GM19455 (cell line): ENCODE data around the gene ISG20.
"Not testable (repeated sequence)": the region's sequence is repeated elsewhere in the genome, so short reads cannot be mapped to it uniquely, and the experiment has no call there.

Source experiments
- ATAC-seq: cut with Tn5 transposase; IDR thresholded peaks from one replicate; pipeline ENCODE4 v1.9.1; 2021; ENCODE audit not compliant: unreplicated experiment

The ISG20 gene

DNA sequence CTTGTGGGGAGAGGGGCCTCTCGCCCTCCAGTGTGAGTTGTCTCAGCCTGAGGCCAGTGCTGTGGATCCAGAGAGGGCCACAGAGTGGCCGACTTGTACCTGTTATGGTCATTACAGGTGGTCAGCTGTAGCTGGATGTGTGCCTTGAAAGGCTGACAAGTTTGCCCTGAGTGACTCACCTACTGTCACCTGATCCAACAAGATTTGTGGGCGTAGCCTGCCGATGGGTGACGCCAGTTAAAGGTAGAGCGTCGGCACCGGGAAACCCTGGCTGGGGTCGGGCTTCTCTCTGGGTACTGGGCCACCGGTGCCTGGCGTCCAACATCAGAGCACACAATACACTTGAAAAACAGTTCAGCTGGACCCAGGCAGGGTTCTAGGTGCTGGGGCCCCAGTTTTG is 2.8 kb upstream of the ISG20 start:
- ATAC-seq: no peak

DNA sequence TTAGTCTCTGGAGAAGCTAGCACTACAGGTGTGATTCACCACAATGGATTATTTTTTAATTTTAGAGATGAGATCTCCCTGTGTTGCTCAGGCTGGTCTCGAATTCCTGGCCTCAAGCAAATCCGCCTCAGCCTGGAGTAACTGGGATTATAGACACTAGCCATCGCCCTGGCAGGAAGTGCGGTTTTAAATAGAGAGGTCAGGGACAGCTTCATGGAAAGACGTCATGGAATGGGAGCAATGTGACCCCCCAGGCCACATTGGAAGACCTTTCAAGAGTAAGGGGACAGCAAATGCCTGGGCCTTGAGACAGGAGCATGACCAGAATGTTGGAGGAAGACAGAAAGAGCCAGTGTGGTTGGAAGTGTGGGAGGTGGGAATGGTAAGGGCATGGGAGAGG is 2.2 kb upstream of the ISG20 start:
- no peak for ATAC-seq

DNA sequence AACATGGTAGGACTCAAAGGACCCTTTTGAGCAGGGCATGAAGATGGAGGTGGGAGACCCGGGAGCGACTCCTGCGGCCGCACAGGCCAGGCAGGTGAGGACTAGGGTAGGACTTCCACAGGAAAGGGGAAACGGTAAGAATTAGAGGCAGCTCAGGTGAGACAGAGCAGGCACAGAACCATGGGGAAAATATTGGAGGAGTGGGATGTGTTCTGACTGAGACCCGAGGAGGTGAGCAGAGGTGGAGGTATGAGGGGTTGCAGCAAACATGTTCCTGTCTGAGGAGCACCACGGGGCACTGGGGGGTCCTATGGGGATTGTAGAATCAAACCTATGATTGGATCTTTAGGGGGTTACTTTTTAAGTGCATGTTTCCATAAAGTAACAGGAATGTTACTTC is 1.4 kb upstream of the ISG20 start:
- no peak for ATAC-seq

DNA sequence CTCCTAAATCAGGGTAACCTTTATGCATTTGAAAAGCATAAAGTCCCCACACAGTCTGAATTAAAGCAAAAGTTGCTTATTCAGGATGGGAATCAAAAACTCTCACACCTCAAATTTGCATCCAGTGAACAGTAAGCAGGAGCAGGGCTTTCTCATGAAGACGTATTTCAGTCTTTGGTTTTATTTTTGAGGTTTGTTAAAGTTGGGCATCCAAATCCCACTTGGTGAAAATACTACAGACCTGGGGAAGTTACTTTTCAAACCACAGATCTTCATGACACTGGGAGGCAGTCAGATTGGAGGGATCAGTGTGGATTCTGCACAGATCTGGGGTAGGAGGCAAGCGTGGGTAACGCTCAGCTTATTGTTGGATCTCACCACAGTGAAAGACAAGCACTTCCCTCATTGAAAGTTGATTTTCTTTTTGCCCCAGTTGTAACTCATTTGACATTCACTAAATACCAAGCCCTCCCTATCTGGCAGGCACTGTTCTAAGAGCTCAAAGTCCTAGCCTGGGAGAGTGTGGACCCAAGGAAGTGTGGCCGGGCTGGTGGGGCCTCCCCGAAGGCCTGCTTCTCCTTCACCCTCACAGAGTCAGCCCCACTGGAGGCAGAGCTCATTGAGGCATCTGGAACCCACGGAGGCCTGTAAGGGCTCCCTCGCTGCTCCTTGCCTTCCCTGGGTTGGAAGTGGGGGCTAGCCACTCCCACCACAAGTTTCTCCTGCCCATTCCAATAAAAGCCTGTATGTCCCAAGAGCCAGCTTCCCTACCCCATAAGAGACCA is 783 bp upstream of the ISG20 start:
- no peak for ATAC-seq

DNA sequence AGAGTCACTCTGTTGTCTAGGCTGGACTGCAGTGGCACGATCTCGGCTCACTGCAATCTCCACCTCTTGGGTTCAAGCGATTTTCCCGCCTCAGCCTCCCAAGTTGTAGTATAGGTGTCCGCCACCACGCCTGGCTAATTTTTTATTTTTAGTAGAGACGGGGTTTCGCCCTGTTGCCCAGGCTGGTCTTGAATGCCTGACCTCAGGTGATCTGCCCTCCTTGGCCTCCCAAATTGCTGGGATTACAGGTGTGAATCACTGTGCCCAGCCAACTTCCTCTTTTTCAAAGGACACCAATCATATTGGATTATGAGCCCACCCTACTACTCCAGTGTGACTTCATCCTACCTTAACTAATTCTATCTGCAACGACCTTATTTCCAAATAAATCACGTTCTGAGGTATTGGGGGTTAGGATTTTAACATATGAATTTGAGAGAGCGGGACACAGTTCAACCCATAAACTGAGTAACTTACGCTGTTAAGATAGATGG is 3.2 kb downstream of the ISG20 start:
- no peak for ATAC-seq

DNA sequence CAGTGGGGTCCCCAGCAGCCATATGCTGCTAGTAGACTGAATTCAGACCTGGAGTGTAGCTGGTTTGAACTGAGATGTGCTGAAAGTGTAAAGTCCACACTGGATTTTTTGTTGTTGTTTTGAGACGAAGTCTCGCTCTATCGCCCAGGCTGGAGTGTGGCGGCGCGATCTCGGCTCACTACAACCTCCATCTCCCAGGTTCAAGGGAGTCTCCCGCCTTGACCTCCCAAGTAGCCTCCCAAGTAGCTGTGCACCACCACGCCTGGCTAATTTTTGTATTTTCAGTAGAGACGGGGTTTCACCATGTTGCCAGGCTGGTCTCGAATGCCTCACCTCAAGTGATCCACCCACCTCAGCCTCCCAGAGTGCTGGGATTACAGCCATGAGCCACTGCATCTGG is 3.7 kb downstream of the ISG20 start:
- not testable (repeated sequence) for ATAC-seq

DNA sequence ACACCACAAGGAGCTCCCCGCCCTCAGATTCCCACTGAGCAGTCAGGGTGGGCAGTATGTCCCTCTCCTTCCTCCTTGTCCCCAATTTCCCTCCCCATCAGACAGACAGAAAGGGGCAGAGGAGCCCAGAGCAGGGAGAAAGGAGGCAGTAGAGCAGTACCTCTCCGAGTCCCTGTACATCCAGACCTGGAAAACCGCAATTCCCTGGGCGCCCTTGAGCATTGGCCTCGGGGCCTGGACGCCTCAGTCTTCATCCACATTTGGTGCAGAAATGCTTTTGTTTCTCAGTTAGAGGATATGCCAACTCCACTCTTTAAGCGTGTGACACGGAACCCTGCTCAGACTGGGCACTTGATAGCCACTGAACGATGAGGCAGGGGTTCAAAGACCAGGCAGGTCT is 5.9 kb downstream of the ISG20 start:
- ATAC-seq: no peak

DNA sequence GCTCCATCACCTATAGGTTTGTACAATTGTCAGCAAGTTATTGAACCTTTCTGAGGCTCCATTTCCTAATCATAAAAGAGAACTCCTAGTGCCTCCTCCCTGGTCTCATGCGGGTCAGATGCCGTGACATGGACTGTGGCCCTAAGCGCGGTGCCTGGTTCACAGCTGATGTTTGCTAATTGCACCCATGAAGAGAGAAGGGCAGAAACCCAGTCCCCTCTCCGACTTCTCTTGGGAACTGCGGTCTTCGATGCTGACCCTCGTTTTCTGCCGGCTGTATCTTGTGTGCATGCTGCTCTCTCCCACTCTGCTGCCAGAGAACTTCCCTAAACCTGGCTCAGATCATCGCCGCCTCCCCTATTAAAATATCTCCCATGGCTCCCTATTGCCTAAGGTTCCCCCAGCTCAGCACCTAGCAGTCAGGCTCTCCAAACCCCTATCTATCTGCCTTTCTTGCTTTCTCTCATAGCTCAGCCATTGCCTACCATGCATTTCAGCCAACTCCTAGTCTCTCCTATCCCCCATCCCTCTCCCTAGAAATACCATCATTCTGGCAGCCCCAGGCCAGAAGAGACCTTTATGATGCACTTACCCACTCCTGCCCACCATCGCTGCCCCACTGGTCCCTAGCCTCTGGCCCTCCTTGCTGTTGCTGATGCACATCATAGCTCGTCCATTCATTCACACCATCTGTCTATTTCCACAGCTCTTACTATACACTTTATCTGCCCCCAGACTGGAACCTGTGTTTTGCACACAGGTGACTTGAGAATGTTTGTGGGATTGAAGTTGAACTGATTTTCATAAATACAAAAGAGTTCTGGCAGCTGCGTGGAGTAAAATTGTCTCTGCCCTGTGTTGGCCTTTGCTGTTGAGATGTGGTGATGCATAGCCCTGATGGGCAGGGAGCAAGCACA is 6.6 kb downstream of the ISG20 start:
- no peak for ATAC-seq

DNA sequence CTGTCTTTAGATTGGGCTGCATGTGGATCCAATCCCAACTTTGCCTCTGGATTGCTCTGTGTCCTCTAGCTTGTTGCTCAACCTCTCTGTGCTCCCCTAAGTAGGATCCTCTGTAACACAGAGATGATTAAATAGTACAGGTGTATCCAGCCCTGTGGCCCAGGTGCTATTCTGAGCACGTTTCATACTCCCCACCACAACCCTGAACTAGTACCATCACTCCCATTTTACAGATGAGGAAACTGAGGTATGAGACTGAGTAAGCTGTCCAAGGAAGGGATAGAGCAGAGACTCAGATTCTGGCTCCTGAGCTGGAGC is 7.2 kb downstream of the ISG20 start:
- ATAC-seq: no peak

DNA sequence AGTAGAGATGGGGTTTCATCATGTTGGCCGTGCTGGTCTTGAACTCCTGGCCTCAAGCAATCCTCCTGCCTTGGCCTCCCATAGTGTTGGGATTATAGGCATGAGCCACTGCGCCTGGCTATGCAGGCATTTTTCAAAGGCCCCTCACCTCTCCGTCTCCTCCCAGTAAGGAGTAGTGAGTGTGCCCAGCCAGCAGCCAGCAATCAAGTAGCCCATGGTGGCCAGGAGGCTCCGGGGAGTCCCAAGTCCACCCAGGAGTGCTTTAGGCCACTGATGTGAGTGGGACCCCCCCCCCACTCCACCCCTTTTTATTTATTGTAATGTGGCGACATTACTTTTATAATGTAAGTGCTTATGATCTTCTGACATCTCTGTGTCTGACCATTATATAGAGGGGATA is 8.1 kb downstream of the ISG20 start:
- ATAC-seq: no peak

DNA sequence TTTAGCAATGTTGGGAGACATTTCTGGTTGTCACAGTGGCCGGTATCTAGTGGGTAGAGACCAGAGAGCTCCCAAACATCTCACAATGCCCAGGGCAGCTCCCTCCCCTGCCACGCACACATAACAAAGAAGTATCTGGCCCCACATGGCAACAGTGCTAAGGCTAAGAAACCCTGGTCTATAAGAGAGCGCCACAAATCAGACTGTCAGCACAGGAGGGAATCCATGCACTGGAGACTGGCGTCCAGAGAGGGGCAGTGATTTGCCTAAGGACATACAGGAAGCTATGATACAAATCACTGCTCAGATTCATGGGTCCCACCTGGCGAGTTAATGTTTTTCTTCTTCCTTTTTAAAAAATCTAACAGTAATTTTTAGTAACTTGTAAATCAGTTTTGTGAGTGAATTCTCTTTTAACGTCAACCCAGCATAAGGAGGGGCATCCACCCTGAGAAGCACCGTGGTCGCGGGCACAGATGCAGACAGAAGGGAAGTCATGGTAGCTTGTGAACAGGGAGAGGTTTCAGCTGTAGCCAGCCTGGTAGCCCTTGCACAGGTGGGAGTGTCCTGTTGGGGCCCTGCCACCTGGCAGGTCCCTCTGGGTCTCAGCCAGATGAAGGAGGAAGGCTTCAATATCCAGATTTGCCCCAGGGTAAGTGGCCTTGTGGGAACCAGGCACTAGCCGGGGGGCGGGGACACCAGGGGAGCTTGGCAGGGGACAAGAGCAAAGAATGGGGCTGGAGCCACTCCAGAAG is 8.7 kb downstream of the ISG20 start:
- ATAC-seq: no peak

DNA sequence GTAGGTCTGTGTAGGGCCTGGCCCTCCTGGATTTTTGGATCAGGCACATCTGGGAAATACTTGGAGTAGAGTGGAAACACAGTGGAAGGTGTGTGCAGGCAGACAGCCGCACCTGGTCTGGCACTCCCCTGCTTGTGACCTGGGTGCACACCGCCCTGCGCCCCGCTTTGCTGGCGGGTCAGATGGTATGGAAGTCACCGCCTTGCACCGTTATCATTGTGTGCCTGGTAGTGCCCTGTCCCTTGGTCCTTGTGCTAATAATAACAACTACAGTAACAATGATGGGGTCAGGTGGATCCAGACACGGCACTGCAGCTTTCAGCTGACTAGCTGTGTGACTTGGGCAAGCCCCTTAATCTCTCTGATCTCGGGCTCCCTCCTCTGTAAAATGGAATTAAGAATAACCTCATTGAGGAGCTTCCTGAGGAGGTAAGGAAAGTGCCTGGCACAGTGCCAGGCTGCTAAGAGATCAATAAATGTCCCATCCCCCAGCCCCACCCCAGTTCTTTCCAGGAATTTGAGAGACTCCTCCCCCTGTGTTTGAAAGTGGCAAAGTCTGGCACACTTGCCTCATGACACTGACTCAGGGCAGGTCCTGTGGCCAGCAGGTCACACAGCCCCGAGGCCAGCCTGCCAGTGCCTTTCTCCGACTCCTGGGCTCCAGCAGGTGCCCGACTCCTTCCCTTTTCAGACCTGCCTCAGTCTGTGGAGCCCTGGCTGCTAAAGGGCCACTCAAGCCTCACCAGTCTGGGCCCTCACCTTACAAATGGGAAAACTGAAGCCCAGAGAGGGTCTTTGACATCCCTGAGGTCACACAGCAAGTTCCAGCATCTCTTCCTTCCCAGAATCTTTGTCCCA is 9.8 kb downstream of the ISG20 start:
- ATAC-seq: no peak

DNA sequence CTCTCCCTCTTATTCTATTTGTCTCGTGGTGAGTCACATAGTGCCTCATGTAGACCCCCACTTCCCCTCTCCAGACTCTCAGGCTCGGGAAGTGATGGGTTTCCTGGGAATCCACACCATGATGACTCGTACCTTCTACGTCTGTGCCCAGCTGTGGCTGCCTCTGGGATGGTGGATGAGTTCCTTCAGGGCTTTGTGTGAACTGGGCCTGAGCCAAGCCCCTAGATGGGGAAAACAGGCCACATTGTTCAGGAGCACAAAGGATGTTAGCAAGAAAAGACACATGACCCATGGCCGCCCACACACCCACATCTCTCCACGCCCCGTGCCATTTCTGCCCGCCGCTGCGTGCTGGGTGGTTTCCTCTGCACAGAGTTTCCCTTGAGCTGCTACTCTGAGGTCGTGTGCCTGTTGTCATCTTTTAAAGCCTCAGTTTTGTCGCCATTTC is 10.5 kb downstream of the ISG20 start:
- ATAC-seq: no peak

DNA sequence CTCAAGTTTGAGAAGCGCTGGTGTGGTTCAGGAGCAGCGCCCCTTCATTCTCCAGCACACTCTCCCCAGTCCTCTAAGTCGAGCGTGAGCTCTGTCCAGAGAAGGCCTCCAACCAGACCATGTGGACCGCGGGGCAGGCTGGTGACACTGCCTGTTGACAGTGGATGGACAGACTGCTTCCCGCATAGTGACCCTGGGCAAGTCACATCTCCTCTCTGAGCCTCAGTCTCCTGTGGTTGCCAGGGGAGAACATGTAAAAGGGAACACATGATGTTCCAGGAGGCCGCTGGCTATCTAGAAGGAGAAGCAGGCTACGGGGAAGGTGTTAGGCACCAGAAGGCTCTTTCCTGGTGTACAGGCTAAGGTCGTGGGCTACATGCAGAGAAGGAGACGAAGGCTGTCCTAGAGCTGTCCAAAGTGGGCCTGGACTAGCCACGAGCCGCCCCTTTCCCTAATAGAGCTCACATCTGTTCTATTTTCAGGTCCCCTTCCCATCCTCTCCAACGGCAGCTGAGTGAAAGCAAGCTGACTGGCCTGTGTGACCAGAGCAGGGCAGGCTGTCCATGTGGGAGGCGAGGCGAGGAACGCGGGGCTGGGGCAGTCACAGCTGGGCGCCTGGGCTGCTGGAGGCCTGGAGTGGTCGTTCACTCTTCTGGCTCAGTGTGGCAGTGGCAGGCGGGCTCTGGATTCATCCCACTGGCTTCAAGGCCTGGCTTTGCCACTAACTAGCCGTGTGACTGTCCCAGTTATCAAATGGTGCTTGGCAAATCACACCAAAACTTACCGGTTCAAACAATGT is 11.1 kb downstream of the ISG20 start:
- ATAC-seq: no peak

DNA sequence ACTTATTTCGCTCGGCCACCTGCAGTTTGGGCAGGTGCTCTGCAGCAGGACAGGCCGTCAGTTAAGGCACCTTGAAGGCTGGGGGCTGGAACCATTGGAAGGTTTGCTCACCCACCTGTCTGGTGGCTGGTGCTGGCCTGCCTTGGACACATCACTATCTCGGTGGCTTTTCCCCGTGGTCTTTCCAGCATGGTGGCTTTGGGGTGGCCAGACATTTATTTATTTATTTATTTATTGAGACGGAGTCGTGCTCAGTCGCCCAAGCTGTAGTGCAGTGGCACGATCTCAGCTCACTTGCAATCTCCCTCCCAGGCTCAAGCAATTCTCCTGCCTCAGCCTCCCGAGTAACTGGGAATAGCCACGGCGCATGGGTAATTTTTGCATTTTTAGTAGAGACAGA is 11.7 kb downstream of the ISG20 start:
- ATAC-seq: no peak

DNA sequence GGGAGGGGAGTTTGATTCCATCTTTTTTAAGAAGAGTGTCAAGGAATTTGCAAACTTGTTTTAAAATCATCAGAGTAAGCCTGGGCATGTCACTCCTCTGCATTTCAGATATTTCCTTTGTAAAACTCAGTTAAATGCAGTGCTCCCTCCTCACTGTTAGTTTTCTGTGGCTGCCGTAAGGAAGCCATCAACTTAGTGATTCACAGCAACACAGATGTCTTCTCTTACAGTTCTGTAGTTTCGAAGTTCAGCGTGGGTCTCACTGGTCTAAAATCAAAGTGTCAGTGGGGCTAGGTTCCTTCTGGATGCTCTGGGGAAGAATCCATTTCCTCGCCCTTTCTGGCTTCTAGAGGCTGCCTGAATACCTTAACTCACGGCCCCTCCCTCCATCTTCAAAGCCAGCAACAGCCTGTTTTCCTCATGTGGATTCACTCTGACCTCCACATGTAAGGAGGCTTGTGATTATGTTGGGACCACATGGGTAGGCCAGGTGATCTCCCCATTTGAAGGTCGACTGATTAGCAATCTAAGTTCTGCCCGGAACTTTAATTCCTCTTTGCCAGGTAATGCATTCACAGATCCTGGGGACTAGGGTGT is 12.4 kb downstream of the ISG20 start:
- ATAC-seq: no peak

DNA sequence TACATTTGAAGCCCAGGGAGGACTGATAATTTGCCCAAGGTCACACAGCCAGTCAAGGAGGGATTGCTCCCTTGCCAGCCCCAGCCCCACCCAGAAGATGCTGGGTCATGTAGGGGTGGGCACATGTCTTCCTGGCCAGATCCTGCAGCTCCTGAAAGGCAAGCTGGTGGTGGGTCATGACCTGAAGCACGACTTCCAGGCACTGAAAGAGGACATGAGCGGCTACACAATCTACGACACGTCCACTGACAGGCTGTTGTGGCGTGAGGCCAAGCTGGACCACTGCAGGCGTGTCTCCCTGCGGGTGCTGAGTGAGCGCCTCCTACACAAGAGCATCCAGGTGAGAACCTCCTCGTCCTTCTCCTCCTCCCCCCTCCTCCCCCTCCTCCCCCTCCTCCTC is 13.2 kb downstream of the ISG20 start:
- no peak for ATAC-seq

DNA sequence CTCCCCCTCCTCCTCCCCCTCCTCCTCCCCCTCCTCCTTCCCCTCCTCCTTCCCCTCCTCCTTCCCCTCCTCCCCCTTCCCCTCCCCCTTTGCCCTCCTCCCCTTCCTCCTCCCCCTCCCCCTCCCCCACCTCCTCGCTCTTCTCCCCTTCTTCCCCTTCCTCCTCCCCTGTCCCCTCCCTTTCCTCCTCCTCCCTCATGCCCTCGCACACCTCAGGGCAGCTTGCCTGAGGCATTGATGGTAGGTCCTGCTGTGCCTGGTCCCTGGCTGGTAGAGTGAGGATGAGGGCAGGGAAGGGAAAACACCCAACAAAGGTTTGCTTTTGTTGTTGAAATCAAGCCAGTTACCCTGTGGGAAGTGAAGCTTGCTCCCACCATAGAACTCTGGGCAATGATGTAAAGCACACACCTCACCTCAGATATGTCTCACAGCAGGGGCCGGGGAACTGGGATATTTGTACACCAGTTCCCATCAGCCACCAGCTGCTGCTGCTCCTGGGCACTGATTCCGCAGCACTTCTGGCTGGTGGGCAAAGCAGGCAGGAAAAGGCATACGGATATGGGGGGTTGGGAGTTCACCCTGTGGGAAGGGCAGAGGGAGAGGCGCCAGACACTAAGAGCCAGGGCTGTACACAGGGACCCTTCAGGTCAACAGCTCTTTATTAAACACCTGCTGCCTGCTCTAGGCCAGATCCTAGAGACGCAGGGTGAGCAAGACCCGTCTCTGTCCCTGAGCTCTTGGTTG is 13.8 kb downstream of the ISG20 start:
- no peak for ATAC-seq
